IPS-NIHi11 (cell line): Measurements from ENCODE around the gene ACTL8.

Experiments
- DNase-seq: peaks from one replicate; pipeline ENCODE4 v3.0.0; 2012; ENCODE audit warnings: mixed read lengths, low spot score

ACTL8 gene

DNA sequence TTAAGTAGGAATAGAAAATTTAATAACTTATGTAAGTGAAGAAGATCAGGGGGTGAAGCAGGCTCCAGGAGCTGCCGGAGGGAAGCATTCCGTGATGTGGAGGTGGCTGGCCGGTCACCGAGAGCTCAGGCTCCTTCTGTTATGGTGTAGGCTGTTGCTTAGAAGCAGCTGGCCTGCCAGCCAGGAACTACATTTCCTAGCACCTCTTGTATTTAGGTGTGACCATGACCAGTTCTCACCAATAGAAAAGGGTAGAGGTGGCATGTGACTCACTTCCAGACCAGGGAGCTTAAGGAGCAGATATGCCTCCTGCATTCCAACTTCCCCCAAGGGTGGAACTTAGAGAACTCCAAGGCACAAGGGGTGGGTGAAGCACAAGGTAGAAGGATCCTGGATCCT, 120.7 kb downstream of the ACTL8 start:
- DNase-seq, result no peak
